GM21825 (cell line): ENCODE measurements around the gene GGT6.

Source experiments
- ATAC-seq: cut with Tn5 transposase; IDR thresholded peaks from one replicate; pipeline ENCODE4 v1.9.1; 2021; ENCODE audit warnings: mild to moderate bottlenecking, moderate library complexity; ENCODE audit not compliant: unreplicated experiment

GGT6 gene

GRCh38 chr17:4509401-4509800 lies 51.0 kb downstream of the GGT6 start:
- peak; percentile 54 for ATAC-seq

DNA sequence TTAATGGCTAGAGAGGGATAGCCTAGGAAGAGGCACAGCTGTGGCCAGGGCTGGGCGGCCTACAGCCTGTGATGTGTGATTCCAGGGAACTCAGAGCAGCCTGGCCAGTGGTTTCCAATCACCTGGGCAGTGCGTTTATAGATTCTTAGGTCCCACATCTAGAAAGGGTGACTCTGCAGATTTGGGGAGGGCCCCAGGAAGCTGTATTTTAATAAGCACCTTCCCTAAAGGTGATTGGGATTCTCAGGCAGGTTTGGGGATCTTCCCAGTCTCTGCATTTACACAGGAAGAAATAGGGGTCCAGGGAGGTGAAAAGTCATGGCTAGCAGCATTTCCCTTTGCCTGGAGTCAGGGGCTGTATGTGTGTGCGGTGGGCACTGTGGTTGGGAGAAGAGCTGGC lies 52.2 kb downstream of the GGT6 start:
- ATAC-seq: no peak

GRCh38 chr17:4507361-4508111 lies 52.8 kb downstream of the GGT6 start:
- no peak for ATAC-seq
